ENCODE measurements around the gene GALNTL6. TPM values are rescaled to one million over a fixed set of nuclear protein-coding genes. Genes with fewer than 3 reads are reported as not detected.

Gene GALNTL6
- total RNA-seq, 1 experiment from 2014 or later = not detected

DNA sequence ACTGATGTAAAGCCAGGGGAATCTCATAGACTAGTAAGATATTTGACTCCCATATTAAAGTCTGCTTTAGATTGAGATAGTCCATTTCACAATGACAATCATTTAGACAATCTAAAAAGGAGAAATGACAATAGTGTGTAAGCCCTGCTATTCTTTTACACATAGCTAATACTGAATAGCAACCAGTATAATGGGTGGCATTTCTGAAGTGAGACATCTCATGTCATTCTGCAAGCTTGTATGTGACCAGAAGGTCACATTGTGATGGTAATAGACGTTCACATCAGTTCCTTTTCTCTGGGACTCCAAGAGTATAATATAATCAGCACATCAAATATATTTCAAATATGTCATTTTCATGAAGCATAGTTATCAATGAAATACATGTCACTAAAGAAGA, 440.2 kb downstream of the GALNTL6 start:
- Histone ChIP-seq H3K9me3 (ENCODE audit: insufficient read depth, low read depth) (no peaks in the 10 kb centered on the region), H3K27ac (no peak overlapping the region), H2AFZ (no peak overlapping the region), H3F3A (ENCODE audit: insufficient read depth, low read depth) (no peaks in the 10 kb centered on the region), H3K4me2 (no peak overlapping the region), H3K4me3 (no peak overlapping the region), H3K4me1 (replicated peaks; ENCODE audit: insufficient read depth) (no peaks in the 10 kb centered on the region), H3K36me3 (ENCODE audit: low read depth) (no peaks in the 10 kb centered on the region), H3K79me2 (ENCODE audit: low read depth) (no peaks in the 10 kb centered on the region), H4K20me1 (ENCODE audit: insufficient read depth) (no peaks in the 10 kb centered on the region), H3K27me3 (ENCODE audit: insufficient read depth, low read depth) (no peaks in the 10 kb centered on the region), H3K9me2 (ENCODE audit: insufficient read depth) (no peaks in the 10 kb centered on the region)
- TF ChIP-seq, protein P1, sequence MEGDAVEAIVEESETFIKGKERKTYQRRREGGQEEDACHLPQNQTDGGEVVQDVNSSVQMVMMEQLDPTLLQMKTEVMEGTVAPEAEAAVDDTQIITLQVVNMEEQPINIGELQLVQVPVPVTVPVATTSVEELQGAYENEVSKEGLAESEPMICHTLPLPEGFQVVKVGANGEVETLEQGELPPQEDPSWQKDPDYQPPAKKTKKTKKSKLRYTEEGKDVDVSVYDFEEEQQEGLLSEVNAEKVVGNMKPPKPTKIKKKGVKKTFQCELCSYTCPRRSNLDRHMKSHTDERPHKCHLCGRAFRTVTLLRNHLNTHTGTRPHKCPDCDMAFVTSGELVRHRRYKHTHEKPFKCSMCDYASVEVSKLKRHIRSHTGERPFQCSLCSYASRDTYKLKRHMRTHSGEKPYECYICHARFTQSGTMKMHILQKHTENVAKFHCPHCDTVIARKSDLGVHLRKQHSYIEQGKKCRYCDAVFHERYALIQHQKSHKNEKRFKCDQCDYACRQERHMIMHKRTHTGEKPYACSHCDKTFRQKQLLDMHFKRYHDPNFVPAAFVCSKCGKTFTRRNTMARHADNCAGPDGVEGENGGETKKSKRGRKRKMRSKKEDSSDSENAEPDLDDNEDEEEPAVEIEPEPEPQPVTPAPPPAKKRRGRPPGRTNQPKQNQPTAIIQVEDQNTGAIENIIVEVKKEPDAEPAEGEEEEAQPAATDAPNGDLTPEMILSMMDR (conservative IDR thresholded peaks at IDR 0.05) = no peak
- TF ChIP-seq EZH2 (IDR thresholded peaks at IDR 0.05; ENCODE audit: low read depth) = no peak
- ChIA-PET CTCF (no interaction called here), POLR2A (ENCODE audit: unreplicated experiment) (no interaction called here)
- no TSS peak for BruUV-seq (replicated peaks)
- no peak for DNase-seq
- intact Hi-C loops (cut with micrococcal nuclease; ENCODE audit: unreplicated experiment) = no loop called here

DNA sequence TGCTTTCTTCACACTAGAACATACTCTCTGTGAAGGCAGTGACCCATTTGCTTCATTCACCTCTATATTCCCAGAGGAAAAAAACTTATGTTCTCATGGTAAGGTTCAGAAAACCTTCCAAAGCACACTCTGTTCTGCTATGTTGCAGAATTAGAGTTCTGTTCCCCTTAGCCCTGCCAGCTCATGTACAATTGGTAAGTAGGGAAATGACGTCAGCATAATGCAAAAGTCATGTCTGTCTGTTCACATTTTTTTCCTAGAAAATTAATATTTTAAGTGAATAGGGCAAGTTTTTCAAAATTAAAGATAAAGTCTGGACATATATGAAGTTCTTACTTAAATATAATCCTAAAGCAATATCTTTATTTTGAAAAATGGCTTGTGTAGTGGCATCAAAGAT, 443.6 kb downstream of the GALNTL6 start:
- no peak for DNase-seq
- Histone ChIP-seq H2AFZ (no peak overlapping the region), H3K27ac (no peak overlapping the region), H3K27me3 (ENCODE audit: insufficient read depth, low read depth) (no peaks in the 10 kb centered on the region), H3F3A (ENCODE audit: insufficient read depth, low read depth) (no peaks in the 10 kb centered on the region), H3K79me2 (ENCODE audit: low read depth) (no peaks in the 10 kb centered on the region), H3K4me3 (no peak overlapping the region), H3K9me3 (ENCODE audit: insufficient read depth, low read depth) (no peaks in the 10 kb centered on the region), H3K9me2 (ENCODE audit: insufficient read depth) (no peaks in the 10 kb centered on the region), H4K20me1 (ENCODE audit: insufficient read depth) (no peaks in the 10 kb centered on the region), H3K4me1 (replicated peaks; ENCODE audit: insufficient read depth) (no peaks in the 10 kb centered on the region), H3K4me2 (no peak overlapping the region), H3K36me3 (ENCODE audit: low read depth) (no peaks in the 10 kb centered on the region)
- BruUV-seq (replicated peaks) = no TSS peak
- intact Hi-C loops (cut with micrococcal nuclease; ENCODE audit: unreplicated experiment) = no loop called here
- ChIA-PET POLR2A (ENCODE audit: unreplicated experiment) (no interaction called here), CTCF (no interaction called here)
- TF ChIP-seq EZH2 (IDR thresholded peaks at IDR 0.05; ENCODE audit: low read depth) = no peak
- TF ChIP-seq, protein P1 (conservative IDR thresholded peaks at IDR 0.05) = no peak

DNA sequence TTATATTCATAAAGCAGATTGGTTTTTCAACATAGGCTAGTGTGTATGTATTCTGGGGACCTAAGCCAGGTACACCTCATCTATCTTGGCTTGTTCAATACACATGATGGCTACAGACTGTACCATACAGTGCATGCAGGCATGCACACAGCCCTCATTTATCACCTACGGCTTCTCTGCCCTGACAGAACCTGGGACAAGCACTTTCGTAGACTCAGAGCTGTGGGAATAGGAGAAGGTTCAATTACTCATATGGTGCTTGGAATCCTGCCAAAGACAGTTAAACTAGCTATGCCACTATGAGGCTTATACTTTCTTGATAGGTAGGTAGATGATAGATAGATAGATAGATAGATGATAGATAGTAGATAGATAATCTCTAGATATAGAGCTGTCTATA, 457.2 kb downstream of the GALNTL6 start:
- no peaks in the 10 kb centered on the region for H4K20me1 ChIP-seq (ENCODE audit: insufficient read depth)
- intact Hi-C loops (cut with micrococcal nuclease; ENCODE audit: unreplicated experiment) = no loop called here
- CTCF ChIA-PET = no interaction called here
- H3K4me3 ChIP-seq = no peak overlapping the region
- DNase-seq = no peak
- no peak overlapping the region for H3K27ac ChIP-seq
- no peak overlapping the region for H3K4me2 ChIP-seq
- H3K79me2 ChIP-seq (ENCODE audit: low read depth) = no peaks in the 10 kb centered on the region
- no peak for TF ChIP-seq EZH2 (IDR thresholded peaks at IDR 0.05; ENCODE audit: low read depth)
- TF ChIP-seq, protein P1 (conservative IDR thresholded peaks at IDR 0.05) = no peak
- H3K9me2 ChIP-seq (ENCODE audit: insufficient read depth) = no peaks in the 10 kb centered on the region
- no peaks in the 10 kb centered on the region for H3K36me3 ChIP-seq (ENCODE audit: low read depth)
- no peaks in the 10 kb centered on the region for H3K4me1 ChIP-seq (replicated peaks; ENCODE audit: insufficient read depth)
- no TSS peak for BruUV-seq (replicated peaks)
- H3K9me3 ChIP-seq (ENCODE audit: insufficient read depth, low read depth) = no peaks in the 10 kb centered on the region
- H3F3A ChIP-seq (ENCODE audit: insufficient read depth, low read depth) = no peaks in the 10 kb centered on the region
- H2AFZ ChIP-seq = no peak overlapping the region
- POLR2A ChIA-PET (ENCODE audit: unreplicated experiment) = no interaction called here
- H3K27me3 ChIP-seq (ENCODE audit: insufficient read depth, low read depth) = no peaks in the 10 kb centered on the region
